ENCODE results near the gene FGGY.

Gene FGGY

GRCh38 chr1:59755069-59755685 lies 458.3 kb downstream of the FGGY start:
- CTCF ChIA-PET, result interaction anchor here (2.1 to 8.8 kb wide), 2 partner anchors 6 to 16 kb away, joined by 6 to 61 read pairs; no protein-coding TSS in a partner anchor
- TF ChIP-seq CTCF (IDR thresholded peaks at IDR 0.05; ENCODE audit: control extremely low read depth, extremely low read depth, low read depth, missing control alignments), result no peak
- no peak for DNase-seq (ENCODE audit: extremely low spot score)
- POLR2A ChIA-PET, result no interaction called here

GRCh38 chr1:59757197-59757747 lies 460.4 kb downstream of the FGGY start:
- no peak for DNase-seq (ENCODE audit: extremely low spot score)
- ChIA-PET POLR2A (no interaction called here), CTCF (interaction anchor here (2.1 to 7.2 kb wide), 5 partner anchors 7 to 1242 kb away, joined by 6 to 61 read pairs (median 11); partner anchors contain the start of gene OMA1)
- no peak for TF ChIP-seq CTCF (IDR thresholded peaks at IDR 0.05; ENCODE audit: control extremely low read depth, extremely low read depth, low read depth, missing control alignments)

GRCh38 chr1:59759156-59759925 lies 462.4 kb downstream of the FGGY start:
- peak; percentile 87 for TF ChIP-seq CTCF (IDR thresholded peaks at IDR 0.05; ENCODE audit: control extremely low read depth, extremely low read depth, low read depth, missing control alignments)
- DNase-seq (ENCODE audit: extremely low spot score), result peak; percentile 82
- ChIA-PET POLR2A (no interaction called here), CTCF (interaction anchor here (0.6 to 7.2 kb wide), 50 partner anchors 9 to 1244 kb away, joined by 3 to 61 read pairs (median 4); partner anchors contain the start of genes HOOK1 and OMA1)

GRCh38 chr1:59761443-59761842 lies 464.5 kb downstream of the FGGY start:
- no peak for TF ChIP-seq CTCF (IDR thresholded peaks at IDR 0.05; ENCODE audit: control extremely low read depth, extremely low read depth, low read depth, missing control alignments)
- ChIA-PET CTCF (interaction anchor here (0.7 to 7.2 kb wide), 13 partner anchors 8 to 1109 kb away, joined by 3 to 61 read pairs (median 5); no protein-coding TSS in a partner anchor), POLR2A (interaction anchor here (0.6 kb wide), 1 partner anchor 1097 kb away, joined by 3 read pairs; no protein-coding TSS in a partner anchor)
- no peak for DNase-seq (ENCODE audit: extremely low spot score)

- no peak for TF ChIP-seq CTCF (IDR thresholded peaks at IDR 0.05; ENCODE audit: control extremely low read depth, extremely low read depth, low read depth, missing control alignments)
- ChIA-PET POLR2A (no interaction called here), CTCF (interaction anchor here (7.2 kb wide), 1 partner anchor 13 kb away, joined by 61 read pairs; no protein-coding TSS in a partner anchor)
- no peak for DNase-seq (ENCODE audit: extremely low spot score)
Measured at GRCh38 chr1:59763418-59763817, 466.5 kb downstream of the FGGY start.

- CTCF ChIA-PET, result interaction anchor here (1.3 to 1.4 kb wide), 2 partner anchors 12 to 15 kb away, joined by 3 to 7 read pairs; no protein-coding TSS in a partner anchor
- no peak for TF ChIP-seq CTCF (IDR thresholded peaks at IDR 0.05; ENCODE audit: control extremely low read depth, extremely low read depth, low read depth, missing control alignments)
- no peak for DNase-seq (ENCODE audit: extremely low spot score)
- POLR2A ChIA-PET, result no interaction called here
Measured at GRCh38 chr1:59765011-59765730, 468.3 kb downstream of the FGGY start.
